GM21526 (cell line): ENCODE measurements around the gene GCAT.
A peak's percentile ranks its signal among the peaks of the same experiment; 100 is the strongest.

ENCODE experiments used
- ATAC-seq: cut with Tn5 transposase; IDR thresholded peaks from one replicate; pipeline ENCODE4 v1.9.1; 2021; ENCODE audit warnings: moderate library complexity; ENCODE audit not compliant: unreplicated experiment, low FRiP score

GCAT gene

DNA sequence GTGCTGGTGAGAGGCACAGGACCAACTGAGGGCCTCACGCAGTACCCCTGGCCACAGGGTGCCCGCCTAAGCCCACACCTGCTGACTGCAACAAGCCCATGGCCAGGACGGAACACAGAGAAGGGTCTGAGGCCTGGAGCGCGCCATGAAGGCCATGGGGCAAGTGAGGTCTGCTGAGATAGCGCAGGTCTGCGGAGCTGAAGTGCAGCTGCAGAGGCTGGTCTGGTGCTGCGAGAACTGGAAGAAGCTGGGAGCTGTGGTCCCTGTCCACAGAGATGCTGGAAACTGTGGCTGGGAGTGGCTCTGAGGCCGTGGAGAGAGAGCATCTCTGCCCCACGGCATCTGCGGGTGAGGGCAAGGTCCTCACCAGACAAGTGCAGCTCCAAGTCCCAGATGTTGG, 23.7 kb downstream of the GCAT start:
- ATAC-seq, result no peak

DNA sequence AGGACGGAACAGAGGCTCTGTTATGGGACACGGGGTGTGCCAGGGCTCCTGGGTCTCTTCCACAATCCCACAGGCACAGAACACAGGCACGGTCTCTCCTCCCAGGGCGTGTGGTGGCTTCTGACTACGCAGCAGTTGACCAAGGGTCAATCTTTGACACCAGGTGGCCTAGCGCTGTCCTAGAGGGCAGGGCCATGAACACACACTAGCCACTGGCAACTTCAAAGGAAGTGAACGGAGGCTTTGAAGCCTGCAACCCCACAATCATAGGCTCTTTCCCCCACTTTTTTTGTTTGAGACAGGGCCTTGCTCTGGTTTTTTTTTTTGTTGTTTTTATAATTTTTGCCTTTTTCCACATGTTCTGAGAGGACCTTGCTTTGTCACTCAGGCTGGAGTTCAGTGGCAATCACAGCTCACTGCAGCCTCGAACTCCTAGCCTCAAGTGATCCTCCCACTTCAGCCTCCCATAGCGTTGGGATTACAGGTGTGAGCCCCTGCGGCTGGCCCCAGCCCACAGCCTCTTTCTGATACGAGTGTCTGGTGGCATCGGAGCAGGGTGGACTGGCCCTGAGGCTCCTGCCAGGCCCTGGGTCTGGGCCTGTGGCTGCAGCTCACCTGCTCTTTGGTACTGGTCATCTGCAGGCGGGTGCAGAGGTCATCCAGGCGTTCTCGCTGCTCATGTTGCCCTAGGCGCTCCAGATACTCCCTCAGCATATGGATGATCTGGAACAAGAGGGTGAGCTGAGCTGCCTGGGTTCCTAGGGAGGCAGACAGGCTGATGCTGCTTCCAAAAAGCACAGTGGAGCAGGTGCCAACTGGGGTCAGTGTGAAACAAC, 24.5 kb downstream of the GCAT start:
- ATAC-seq, result no peak

DNA sequence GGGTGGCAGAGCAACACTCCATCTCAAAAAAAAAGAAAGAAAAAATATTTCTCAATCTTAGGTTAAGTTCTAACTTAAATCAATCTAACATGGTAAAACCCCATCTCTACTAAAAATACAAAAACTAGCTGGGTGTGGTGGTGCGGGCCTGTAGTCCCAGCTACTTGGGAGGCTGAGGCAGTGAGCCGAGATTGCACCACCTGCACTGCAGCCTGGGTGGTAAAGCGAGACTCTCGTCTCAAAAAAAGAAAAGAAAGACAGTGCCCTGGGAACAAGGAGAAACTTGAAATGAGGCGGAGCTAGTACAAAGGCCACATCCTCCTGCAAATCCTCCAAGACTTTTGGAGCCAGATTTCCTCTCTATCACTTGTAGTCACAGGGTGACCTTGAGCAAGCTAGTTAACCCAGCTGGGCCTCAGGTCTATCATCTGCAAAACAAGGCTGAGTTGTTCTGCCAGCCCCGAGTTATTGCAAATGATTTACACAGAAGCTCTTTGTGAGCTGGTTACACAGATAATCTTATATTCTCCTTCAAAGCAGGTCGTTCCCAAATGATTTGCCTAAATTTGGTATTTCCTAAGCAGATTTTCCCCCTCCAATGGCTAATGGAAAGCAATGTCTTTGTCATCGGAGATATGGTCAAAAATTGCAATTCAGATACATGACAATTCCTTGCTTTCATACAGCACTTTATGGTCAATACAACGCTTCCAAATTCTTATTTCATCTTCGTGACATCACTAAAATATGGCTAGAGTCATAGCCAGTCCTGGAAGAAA, 34.5 kb downstream of the GCAT start:
- no peak for ATAC-seq

DNA sequence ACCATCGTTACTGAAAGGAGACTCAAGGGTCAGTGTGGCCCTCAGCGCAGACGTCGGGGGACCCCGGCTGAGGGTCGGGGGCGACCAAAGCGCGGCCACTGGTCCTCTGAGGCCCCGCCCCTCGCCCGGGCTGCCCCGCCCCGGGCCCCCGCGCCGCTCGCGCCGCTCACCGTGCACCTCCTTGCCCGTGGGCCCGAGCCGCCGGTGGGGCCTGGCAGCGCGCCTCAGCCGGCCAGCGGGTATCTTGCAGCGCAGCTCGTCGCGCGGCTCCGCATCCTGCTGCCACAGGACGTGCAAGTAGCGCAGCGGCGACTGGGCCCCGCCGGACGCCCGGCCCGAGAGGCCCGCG, 36.0 kb downstream of the GCAT start:
- peak; percentile 41 for ATAC-seq

DNA sequence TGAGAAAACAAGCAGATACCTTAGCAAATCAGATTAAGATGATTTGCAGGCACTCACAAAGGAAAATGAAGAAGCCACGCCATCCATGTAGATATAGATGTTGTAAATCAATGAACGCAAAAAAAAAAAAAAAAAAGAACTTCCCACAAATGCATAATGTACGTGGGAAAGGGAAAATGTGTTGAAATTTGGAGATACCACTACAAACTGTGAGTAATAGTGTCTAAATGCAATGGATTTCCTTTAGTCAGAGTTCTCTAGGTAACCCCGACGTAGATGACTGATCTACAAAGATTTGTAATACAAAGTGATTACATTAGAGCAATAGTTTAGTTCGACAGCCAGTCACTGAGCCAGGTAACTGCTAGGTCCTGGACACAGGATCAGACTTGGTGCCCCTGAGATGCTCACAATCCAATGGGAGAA, 37.2 kb downstream of the GCAT start:
- no peak for ATAC-seq

DNA sequence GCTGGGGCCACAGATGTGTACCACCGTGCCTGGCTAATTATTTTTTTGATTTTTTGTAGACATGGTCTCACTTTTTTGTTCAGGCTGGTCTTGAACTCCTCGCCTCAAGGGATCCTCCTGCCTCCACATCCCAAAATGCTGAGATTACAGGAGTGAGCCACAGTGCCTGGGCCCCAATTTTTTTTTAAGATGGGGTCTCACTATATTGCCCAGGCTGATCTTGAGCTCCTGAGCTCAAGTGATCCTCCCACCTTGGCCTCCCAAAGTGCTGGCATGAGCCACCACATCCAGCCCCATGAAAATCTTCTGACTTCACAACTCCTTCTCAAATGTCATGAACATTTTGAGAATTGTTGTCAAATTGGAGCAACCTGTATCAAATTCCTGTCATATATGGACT, 38.7 kb downstream of the GCAT start:
- no peak for ATAC-seq

DNA sequence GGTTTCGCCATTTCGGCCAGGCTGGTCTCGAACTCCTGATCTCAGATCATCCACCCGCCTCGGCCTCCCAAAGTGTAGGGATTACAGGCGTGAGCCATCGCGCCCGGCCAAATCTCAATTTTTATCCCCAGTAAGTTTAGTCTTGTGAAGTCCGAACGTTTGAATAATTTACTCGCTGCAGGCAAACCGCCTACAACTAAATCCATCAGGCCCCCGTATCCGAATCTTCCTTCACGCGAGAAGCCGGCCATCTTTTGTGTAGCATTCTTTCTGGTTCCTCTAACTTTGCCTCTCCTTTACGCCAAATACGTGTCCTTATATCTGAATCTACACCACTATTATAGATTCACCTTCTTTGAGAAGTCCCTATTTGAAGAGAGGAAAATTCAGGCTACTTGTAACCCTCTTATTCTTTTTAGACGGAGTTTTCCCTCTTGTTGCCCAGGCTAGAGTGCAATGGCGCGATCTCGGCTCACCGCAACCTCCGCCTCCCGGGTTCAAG, 40.9 kb downstream of the GCAT start:
- no peak for ATAC-seq

DNA sequence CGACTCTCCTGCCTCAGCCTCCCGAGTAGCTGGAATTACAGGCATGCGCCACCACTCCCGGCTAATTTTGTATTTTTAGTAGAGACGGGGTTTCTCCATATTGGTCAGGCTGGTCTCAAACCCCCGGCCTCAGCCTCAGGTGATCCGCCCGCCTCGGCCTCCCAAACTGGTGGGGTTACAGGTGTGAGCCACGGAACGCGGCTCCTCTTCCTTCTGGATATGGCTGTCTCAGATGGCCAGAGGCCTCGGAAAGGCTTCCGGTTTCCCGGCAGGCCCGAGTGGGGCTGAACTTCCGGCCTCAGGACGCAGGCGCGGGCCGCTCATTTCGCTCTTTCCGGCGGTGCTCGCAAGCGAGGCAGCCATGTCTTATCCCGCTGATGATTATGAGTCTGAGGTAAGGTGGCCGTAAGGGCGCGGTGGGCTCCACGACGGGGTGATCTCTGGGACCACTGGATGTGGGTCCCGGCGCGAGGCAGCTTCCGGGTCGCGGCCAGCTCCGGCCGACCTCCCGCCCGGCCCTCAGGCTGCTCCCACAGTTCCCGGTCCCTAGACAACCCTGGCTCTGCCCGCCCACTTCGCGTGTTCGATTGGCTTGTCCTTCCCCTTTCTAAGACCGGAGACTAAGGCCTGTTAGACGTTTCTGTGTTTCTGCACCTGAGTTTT, 41.5 kb downstream of the GCAT start, which contains the start of gene EIF3L:
TSS of gene EIF3L (plus strand) at position 331 of the 663 bp plus-strand sequence. CDS start at position 362, 31 bp downstream.
- peak; percentile 54 for ATAC-seq

DNA sequence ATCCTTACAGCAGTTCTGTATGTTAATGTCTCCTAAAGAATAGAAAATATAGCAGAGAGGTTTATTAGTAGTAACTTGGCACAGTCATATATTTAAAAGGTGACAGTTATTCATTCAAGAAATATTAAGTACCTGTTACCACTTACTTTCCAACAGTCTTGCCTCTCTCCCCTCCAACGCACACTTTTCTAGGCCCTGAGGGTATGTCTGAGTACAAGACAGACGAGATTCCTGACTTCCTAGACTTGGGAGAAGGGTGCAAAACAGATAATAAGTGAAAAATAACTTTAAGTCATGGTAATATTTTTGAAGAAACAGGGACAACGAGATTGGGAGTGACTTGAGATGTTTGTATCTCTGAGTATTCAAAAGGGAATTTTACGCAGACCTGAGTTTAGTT, 43.1 kb downstream of the GCAT start:
- ATAC-seq, result no peak

DNA sequence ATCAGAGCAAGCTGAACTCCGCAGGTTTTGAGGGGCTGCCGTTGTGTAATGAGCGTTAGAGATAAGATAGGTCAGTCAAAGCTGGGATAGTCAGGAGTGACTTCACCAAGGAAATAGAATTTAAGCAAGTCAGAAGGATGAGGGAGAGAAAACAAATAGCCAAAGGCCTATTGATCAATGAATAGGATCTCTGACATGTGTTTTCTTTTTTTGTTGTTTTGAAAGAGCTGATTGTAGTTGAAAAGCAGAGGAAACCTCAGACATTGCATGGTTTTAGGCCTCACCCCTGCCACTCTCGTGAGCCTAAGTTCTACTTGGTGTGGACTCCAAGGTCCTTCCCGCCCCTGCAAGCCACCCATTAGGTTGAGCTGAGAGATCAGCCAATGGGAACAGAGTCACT, 44.7 kb downstream of the GCAT start:
- ATAC-seq, result no peak

DNA sequence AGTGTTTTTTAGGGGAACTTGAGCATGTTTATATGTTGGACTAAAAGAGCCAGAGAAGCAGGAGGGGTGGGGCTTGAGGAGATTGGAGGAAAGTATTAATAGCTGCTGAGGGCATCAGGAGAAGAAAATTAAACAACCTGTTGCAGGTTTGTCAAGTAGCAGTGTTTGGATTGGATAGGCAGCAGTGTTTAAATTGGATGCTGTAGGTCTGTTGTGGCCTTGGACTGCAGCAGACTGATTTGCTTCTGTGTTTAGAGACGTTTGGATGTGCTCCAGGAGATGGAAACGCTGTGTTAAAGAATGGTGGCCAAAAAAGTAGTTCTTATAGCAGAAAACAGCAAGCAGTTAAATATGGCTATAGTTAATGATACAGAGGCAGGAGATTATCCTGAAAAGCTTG, 47.2 kb downstream of the GCAT start:
- no peak for ATAC-seq

DNA sequence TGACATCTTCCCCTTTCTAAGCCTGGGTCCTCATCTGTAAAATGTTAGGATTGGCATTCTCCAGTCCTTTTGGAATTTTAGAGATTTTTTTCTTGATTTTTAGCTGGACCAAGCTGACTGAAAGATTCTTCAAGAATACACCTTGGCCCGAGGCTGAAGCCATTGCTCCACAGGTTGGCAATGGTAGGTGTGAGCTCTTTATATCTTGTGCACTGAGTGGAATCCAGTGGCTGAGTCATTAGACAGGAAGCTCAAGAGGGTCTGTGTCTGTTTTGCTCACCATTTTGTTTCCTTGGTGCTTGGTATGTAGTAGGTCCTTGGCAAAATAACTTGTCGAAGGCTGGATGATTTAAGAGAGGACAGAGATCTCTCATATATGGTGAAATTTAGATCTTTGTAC, 47.7 kb downstream of the GCAT start:
- no peak for ATAC-seq

DNA sequence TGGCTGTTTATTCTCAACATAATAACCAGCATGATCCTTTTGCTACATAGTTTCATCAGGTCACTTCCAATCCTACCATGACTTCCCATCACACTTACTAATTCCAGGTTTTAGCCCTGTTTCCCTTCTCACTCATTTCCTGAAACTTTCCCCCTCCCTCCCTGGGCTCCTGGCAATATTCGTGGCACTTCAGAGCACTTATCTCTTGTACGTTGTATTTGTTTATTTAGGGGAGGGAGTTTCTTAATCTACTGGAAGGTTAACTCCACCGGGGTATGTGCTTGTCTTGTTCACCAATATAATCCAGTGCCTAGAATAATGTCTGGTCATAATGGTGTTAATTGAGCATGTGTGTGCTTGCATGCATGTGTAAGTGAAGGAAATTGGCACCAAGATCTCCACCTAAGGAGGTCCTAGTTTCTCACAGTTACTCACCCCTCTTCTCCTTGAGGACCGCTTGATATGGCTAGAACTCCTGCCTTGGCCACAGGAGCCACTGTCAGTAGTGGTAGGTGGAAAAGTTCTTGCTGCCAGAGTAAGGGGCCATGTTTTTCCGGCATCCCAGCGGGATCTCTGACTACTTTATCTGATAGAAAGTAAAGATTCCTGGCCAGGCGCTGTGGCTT, 53.2 kb downstream of the GCAT start:
- ATAC-seq, result no peak

DNA sequence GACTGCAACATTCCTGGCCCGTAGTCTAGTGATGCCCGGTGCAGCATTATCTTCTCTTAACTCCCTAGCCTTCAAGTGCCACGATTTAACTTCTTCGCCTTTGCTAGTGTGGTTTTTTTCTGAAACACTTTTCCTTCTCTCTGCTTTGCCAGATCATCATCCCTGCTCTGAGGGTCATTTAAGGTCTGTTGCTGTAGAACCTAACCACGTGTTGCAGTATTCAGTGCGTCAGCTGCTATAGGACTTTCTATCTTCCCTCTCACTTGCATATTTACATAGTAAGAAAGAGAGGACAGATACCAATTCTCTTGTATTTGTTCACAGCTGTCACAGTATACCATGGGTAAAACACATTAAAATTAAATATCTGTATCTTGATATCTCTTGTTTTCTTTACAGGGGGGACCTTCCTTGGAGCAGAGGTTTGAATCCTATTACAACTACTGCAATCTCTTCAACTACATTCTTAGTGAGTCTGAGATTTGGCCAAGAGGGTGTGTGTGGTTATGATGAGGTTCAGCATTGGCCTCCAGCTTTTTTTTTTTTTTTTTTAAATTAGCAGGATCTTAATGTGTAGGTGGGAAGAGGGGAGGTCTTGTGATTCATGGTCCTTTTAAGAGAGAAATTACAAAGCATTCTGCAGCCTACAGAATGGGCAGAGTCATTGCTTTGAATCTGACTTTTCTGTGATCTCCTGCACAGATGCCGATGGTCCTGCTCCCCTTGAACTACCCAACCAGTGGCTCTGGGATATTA, 55.0 kb downstream of the GCAT start:
- no peak for ATAC-seq

DNA sequence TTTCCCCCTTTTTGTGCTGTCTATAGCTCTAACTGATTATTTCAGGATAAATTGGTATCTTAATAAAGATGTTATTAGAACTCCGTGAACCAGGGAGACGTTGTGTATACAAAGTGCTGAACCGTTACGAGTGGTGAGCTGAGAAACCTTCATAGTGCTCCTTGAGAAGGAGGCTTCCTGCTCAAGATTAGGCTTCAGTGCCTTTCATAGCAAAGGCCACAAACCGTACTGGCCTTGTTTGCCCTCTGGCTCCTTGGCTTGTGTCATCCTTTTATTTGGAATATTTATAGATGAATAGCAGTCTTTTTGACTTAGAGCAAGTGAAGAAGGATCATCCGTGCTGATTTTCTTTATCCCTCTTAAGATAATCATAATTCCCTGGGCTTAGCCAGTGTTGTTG, 57.8 kb downstream of the GCAT start:
- ATAC-seq, result no peak
